Measurements from ENCODE around the gene ATP2B2.

The ATP2B2 gene

DNA sequence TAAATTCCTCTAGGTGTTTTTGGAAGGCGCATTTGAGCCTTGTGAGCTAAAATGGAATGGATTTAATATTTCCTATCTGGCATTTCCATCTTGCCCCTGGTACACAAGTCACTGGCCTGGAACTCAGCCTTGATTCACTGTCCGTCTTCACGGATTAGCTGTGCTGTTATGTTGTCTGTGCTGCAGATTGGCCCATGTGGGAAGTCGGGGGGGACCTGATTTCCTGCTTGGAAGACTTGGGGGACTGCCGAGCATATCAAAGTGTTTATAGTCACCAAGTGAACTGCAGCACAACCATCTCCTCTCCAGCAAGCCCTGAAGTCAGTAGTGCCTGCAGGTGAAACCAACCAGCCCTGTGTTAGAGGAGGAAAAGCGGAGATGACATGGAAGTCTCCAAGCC lies 224.8 kb downstream of the ATP2B2 start:
- TF ChIP-seq, protein P1, sequence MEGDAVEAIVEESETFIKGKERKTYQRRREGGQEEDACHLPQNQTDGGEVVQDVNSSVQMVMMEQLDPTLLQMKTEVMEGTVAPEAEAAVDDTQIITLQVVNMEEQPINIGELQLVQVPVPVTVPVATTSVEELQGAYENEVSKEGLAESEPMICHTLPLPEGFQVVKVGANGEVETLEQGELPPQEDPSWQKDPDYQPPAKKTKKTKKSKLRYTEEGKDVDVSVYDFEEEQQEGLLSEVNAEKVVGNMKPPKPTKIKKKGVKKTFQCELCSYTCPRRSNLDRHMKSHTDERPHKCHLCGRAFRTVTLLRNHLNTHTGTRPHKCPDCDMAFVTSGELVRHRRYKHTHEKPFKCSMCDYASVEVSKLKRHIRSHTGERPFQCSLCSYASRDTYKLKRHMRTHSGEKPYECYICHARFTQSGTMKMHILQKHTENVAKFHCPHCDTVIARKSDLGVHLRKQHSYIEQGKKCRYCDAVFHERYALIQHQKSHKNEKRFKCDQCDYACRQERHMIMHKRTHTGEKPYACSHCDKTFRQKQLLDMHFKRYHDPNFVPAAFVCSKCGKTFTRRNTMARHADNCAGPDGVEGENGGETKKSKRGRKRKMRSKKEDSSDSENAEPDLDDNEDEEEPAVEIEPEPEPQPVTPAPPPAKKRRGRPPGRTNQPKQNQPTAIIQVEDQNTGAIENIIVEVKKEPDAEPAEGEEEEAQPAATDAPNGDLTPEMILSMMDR (conservative IDR thresholded peaks at IDR 0.05; ENCODE audit: control insufficient read depth, insufficient read depth, low read depth, low read length), result no peak
- H3K4me3 ChIP-seq (ENCODE audit: control insufficient read depth, low read depth, low read length), result no peak overlapping the region
- DNase-seq (ENCODE audit: low read depth), result no peak

DNA sequence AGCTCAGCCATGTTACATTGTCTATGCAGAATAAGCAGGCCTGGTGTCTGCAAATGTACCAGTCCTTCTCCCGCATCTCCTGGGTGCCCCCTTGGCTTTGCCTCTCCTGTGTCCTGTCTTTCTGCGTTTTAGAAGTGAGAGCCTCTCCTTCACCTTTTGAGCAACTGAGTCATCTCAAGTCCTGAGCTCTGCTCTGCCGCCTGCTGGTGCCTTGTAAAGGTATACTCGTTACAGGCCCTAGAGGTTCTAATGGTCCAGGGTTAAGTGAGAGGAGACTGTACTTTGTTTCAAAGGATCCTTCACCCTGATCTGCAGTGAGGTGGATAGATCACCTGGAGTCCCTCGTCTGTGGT lies 225.2 kb downstream of the ATP2B2 start:
- DNase-seq (ENCODE audit: low read depth), result no peak
- TF ChIP-seq, protein P1 (conservative IDR thresholded peaks at IDR 0.05; ENCODE audit: control insufficient read depth, insufficient read depth, low read depth, low read length), result peak; percentile 8
- H3K4me3 ChIP-seq (ENCODE audit: control insufficient read depth, low read depth, low read length), result no peak overlapping the region

DNA sequence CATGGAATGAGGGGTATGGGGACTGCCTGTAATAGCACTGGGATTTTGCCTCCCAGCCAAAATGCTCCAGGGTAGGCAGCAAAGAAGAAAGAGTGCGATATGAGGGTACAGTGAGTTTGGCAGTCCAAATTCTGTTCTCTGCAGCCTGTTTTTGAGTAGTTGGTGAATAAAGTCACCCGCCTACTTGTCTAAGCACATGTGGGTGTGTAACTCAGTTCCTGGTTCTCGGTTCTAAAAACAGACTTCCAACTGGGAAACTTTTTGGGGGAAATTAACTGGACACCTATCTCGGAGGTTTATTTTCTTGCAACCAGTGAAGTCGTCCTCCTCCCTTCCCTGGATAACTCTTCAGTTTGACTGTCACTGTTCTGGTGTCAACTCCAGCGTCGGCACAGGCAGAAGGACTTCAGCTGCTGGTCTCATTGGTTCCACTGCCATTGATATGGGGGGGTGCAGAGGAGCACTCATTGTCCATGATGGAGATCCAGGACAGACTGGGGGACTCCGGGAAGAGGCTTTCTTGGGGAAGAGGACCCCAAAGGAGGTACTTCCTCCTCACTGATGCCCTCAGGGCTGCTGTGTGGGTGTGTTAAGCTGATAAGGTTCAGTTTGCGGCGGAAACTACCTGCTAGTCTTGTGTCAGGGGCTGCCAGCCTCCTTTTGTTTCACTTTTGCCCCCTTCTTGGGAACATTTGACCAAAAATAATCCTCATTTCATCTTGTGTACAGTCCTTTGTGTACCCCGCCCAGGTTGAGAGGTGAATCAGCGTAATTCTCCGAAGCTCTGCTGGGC lies 225.8 kb downstream of the ATP2B2 start:
- TF ChIP-seq, protein P1 (conservative IDR thresholded peaks at IDR 0.05; ENCODE audit: control insufficient read depth, insufficient read depth, low read depth, low read length), result no peak
- no peak overlapping the region for H3K4me3 ChIP-seq (ENCODE audit: control insufficient read depth, low read depth, low read length)
- no peak for DNase-seq (ENCODE audit: low read depth)

DNA sequence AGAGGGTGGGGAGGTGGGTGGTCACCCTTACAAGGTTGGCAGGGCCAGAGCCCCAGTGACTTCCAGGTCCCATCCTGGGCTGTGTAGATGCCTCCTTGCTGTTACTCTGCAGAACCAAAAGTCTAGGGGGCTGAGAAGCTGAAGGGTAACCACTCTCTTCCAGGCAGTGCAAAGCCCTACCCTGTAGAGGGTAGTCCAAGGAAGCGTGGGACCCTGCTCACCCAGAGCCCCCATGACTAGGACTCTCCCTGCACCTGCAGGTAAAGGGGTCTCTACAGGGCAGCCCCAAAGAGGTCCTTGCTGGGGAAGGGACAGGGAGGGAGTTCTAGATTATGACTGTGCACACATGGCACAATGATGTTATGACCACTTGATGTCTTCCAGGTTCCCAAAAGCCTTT lies 226.9 kb downstream of the ATP2B2 start:
- H3K4me3 ChIP-seq (ENCODE audit: control insufficient read depth, low read depth, low read length), result no peak overlapping the region
- no peak for DNase-seq (ENCODE audit: low read depth)
- TF ChIP-seq, protein P1 (conservative IDR thresholded peaks at IDR 0.05; ENCODE audit: control insufficient read depth, insufficient read depth, low read depth, low read length), result no peak

DNA sequence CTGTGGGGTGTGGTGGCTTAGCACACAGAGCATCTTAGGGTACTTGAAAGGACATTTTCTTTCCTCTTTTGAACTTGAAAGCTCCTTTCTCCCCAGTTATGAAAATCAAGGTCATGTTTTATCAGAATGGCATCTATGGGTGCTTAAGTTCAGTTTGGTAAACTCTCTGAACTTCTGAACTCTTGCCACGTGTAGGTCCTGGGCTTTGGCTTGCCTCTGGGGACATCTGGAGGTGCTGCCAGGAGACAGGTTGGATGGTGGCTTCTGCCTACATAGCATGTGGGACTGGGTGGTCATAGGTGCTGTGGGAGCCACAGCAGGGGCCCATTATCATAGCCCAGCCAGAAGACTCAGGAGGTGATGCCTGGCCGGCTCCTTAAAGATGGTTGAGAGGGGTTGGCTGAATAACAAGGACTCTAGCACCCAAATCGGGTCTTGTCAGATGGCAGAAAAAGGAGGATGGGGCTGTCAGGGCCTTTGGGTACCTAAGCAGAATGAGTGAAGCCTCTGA lies 228.2 kb downstream of the ATP2B2 start:
- H3K4me3 ChIP-seq (ENCODE audit: control insufficient read depth, low read depth, low read length), result no peak overlapping the region
- no peak for DNase-seq (ENCODE audit: low read depth)
- TF ChIP-seq, protein P1 (conservative IDR thresholded peaks at IDR 0.05; ENCODE audit: control insufficient read depth, insufficient read depth, low read depth, low read length), result no peak

DNA sequence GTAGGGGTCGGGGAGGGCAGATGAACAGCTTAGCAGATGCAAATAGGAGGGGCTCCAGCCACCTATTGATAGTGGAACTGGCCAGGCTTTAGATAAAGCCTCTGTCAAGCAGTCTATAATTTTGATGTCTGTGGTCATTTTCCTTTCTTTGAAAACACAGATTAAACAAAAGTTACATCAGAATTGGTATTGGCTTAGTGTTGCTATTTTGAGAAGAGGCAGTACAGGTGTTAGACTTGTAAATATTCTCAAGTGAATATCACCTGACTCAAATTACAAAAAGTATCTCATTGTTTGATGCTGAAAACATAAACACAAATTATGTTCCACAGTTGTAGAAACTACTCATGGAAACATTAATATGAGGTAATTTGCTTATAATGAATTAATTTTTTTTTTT lies 230.8 kb downstream of the ATP2B2 start:
- no peak overlapping the region for H3K4me3 ChIP-seq (ENCODE audit: control insufficient read depth, low read depth, low read length)
- TF ChIP-seq, protein P1 (conservative IDR thresholded peaks at IDR 0.05; ENCODE audit: control insufficient read depth, insufficient read depth, low read depth, low read length), result no peak

More for the DNA sequence above, 230.8 kb downstream of the ATP2B2 start:
- DNase-seq (ENCODE audit: low read depth), result no peak
